ENCODE data around the gene OR4C11. TPM values are rescaled to one million over a fixed set of nuclear protein-coding genes. Genes with fewer than 3 reads are reported as not detected.

The OR4C11 gene
- total RNA-seq, 1 donor from 2014 or later = not detected

GRCh38 chr11:55572548-55572947 lies 34.9 kb downstream of the OR4C11 start:
- Mint-ChIP-seq H3K27ac (ENCODE audit: unreplicated experiment) (no peak overlapping the region), H3K4me3 (ENCODE audit: unreplicated experiment) (no peak overlapping the region), H3K36me3 (ENCODE audit: low read depth, unreplicated experiment) (no peaks in the 10 kb centered on the region), H3K27me3 (ENCODE audit: low read depth, unreplicated experiment) (no peaks in the 10 kb centered on the region), H3K9me3 (ENCODE audit: unreplicated experiment) (peaks cover 8% of the 10 kb centered on the region), H3K4me1 (ENCODE audit: low read depth, unreplicated experiment) (no peaks in the 10 kb centered on the region)
- no peak for TF ChIP-seq CTCF (IDR thresholded peaks at IDR 0.05; ENCODE audit: insufficient read depth, low read depth, low read length)
- TF ChIP-seq EZH2 (IDR thresholded peaks at IDR 0.05; ENCODE audit: insufficient read depth, low read length) = no peak
- Histone ChIP-seq H3K36me3 (ENCODE audit: insufficient read depth, low read length) (no peaks in the 10 kb centered on the region), H3K4me3 (ENCODE audit: insufficient read depth, low read depth, low read length) (no peak overlapping the region), H3K27me3 (ENCODE audit: insufficient read depth, low read length) (no peaks in the 10 kb centered on the region), H3K27ac (ENCODE audit: low read depth, low read length) (no peak overlapping the region), H3K4me1 (ENCODE audit: insufficient read depth, low read length) (no peaks in the 10 kb centered on the region), H4K20me1 (ENCODE audit: insufficient read depth, low read length) (no peaks in the 10 kb centered on the region), H3K79me2 (ENCODE audit: insufficient read depth, low read length) (no peaks in the 10 kb centered on the region), H2AFZ (ENCODE audit: low read depth, low read length) (no peak overlapping the region), H3K4me2 (ENCODE audit: low read length) (no peak overlapping the region), H3K9ac (ENCODE audit: low read length) (no peak overlapping the region), H3K9me3 (ENCODE audit: insufficient read depth, low read depth, low read length) (peaks cover 8% of the 10 kb centered on the region)
- DNase-seq (ENCODE audit: low read depth) (no peak), FAIRE-seq (no peak)

GRCh38 chr11:55571828-55572227 lies 35.6 kb downstream of the OR4C11 start, which contains the start of gene OR4C16:
Gene OR4C16, plus strand, starts transcription at chr11:55572128. Its CDS starts 0 bp downstream, at chr11:55572128.
- Mint-ChIP-seq H3K27me3 (ENCODE audit: low read depth, unreplicated experiment) (no peaks in the 10 kb centered on the region), H3K4me1 (ENCODE audit: low read depth, unreplicated experiment) (no peaks in the 10 kb centered on the region), H3K9me3 (ENCODE audit: unreplicated experiment) (peaks cover 5% of the 10 kb centered on the region), H3K27ac (ENCODE audit: unreplicated experiment) (no peak within 1 kb of the TSS), H3K36me3 (ENCODE audit: low read depth, unreplicated experiment) (no peaks in the 10 kb centered on the region), H3K4me3 (ENCODE audit: unreplicated experiment) (no peak within 1 kb of the TSS)
- Histone ChIP-seq H2AFZ (ENCODE audit: low read depth, low read length) (no peak within 1 kb of the TSS), H3K27ac (ENCODE audit: low read depth, low read length) (no peak within 1 kb of the TSS), H3K36me3 (ENCODE audit: insufficient read depth, low read length) (no peaks in the 10 kb centered on the region), H3K4me2 (ENCODE audit: low read length) (no peak within 1 kb of the TSS), H4K20me1 (ENCODE audit: insufficient read depth, low read length) (no peaks in the 10 kb centered on the region), H3K9ac (ENCODE audit: low read length) (no peak within 1 kb of the TSS), H3K4me1 (ENCODE audit: insufficient read depth, low read length) (no peaks in the 10 kb centered on the region), H3K4me3 (ENCODE audit: insufficient read depth, low read depth, low read length) (no peak within 1 kb of the TSS), H3K9me3 (ENCODE audit: insufficient read depth, low read depth, low read length) (peaks cover 8% of the 10 kb centered on the region), H3K27me3 (ENCODE audit: insufficient read depth, low read length) (no peaks in the 10 kb centered on the region), H3K79me2 (ENCODE audit: insufficient read depth, low read length) (no peaks in the 10 kb centered on the region)
- DNase-seq (ENCODE audit: low read depth) = no peak
- TF ChIP-seq CTCF (IDR thresholded peaks at IDR 0.05; ENCODE audit: insufficient read depth, low read depth, low read length) = no peak
- TF ChIP-seq EZH2 (IDR thresholded peaks at IDR 0.05; ENCODE audit: insufficient read depth, low read length) = no peak
- FAIRE-seq = no peak

GRCh38 chr11:55554169-55554568 lies 53.3 kb downstream of the OR4C11 start, which contains the start of gene OR4C15:
Gene OR4C15, plus strand, starts transcription at chr11:55554469. Its CDS starts 0 bp downstream, at chr11:55554469.
- FAIRE-seq = no peak
- no peaks in the 10 kb centered on the region for H4K20me1 ChIP-seq (ENCODE audit: insufficient read depth, low read length)
- no peaks in the 10 kb centered on the region for H3K27me3 ChIP-seq (ENCODE audit: insufficient read depth, low read length)
- H3K79me2 ChIP-seq (ENCODE audit: insufficient read depth, low read length) = no peaks in the 10 kb centered on the region
- no peak for TF ChIP-seq CTCF (IDR thresholded peaks at IDR 0.05; ENCODE audit: insufficient read depth, low read depth, low read length)
- no peak for TF ChIP-seq EZH2 (IDR thresholded peaks at IDR 0.05; ENCODE audit: insufficient read depth, low read length)
- H3K27ac ChIP-seq (ENCODE audit: low read depth, low read length) = no peak within 1 kb of the TSS
- peaks cover 11% of the 10 kb centered on the region for H3K9me3 ChIP-seq (ENCODE audit: insufficient read depth, low read depth, low read length)
- H3K9me3 Mint-ChIP-seq (ENCODE audit: unreplicated experiment) = peaks cover 7% of the 10 kb centered on the region
- no peak within 1 kb of the TSS for H3K4me3 Mint-ChIP-seq (ENCODE audit: unreplicated experiment)
- H3K36me3 Mint-ChIP-seq (ENCODE audit: low read depth, unreplicated experiment) = no peaks in the 10 kb centered on the region
- no peak within 1 kb of the TSS for H3K4me3 ChIP-seq (ENCODE audit: insufficient read depth, low read depth, low read length)
- no peak within 1 kb of the TSS for H3K27ac Mint-ChIP-seq (ENCODE audit: unreplicated experiment)
- no peak for DNase-seq (ENCODE audit: low read depth)
- H3K36me3 ChIP-seq (ENCODE audit: insufficient read depth, low read length) = no peaks in the 10 kb centered on the region
- H3K4me1 Mint-ChIP-seq (ENCODE audit: low read depth, unreplicated experiment) = no peaks in the 10 kb centered on the region
- H3K4me1 ChIP-seq (ENCODE audit: insufficient read depth, low read length) = no peaks in the 10 kb centered on the region
- H3K9ac ChIP-seq (ENCODE audit: low read length) = no peak within 1 kb of the TSS
- no peak within 1 kb of the TSS for H3K4me2 ChIP-seq (ENCODE audit: low read length)
- H2AFZ ChIP-seq (ENCODE audit: low read depth, low read length) = no peak within 1 kb of the TSS
- no peaks in the 10 kb centered on the region for H3K27me3 Mint-ChIP-seq (ENCODE audit: low read depth, unreplicated experiment)

Measured in astrocyte (in vitro differentiated cells and primary cell).